ENCODE measurements around the gene NUDCD3. TPM values are rescaled to one million over a fixed set of nuclear protein-coding genes. Genes with fewer than 3 reads are reported as not detected.

Gene NUDCD3
- total and polyA plus RNA-seq, 2 experiments from 2014 or later: 35.7 to 42.7 TPM

DNA sequence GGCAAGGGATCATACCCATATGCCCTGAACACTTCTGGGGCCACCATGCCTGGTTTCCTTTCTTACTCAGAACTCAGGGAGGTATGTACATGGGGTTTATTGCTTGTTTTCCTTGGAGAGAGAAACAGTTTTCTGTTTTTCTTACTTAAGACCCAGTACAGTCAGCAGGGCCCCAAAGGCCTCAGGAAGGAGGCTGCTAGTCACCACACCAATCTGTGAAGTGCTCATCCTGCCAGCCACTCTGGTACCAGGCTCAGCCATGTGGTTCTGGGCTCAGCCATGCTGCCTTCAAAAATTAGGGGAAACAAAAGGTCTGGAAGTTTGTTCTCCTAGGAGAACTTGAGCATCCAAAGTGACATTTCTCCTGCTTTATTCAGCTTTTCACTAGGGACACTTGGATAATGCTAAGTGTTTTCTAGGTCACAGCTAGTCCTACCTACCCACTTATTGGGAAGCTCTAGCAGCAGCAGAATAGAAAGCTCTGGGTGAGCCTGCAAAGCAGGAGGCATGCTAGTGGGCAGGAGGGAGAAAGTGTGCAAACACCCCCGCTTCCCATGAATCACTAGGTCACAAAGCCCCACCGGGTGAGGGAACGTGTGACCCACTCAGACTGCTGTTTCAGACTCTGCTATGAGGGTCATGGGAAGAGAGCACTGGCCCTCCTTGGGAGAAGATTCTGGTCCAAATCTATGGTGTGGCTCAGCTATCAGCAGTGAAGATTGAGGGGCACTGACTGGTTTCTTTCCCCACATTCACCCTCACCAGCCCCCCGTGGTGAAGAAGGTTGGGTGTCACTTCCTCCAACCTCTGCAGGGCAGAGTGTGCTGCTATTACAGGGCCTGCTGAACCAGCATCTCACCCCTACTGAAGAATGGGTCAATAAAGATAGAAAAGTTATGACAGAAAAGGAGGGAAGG, 23.9 kb downstream of the NUDCD3 start:
- Histone ChIP-seq H3K79me2 (replicated peaks; ENCODE audit: insufficient read depth) (peaks cover 68% of the 10 kb centered on the region), H3K4me1 (ENCODE audit: insufficient read depth) (no peaks in the 10 kb centered on the region), H3K27me3 (ENCODE audit: insufficient read depth) (no peaks in the 10 kb centered on the region), H3K36me3 (ENCODE audit: insufficient read depth) (peaks cover 4% of the 10 kb centered on the region), H3F3A (replicated peaks; ENCODE audit: low read depth) (no peaks in the 10 kb centered on the region), H2AFZ (no peak overlapping the region), H3K27ac (ENCODE audit: low read depth) (no peak overlapping the region), H4K20me1 (replicated peaks; ENCODE audit: insufficient read depth) (peaks cover 27% of the 10 kb centered on the region), H3K9me2 (ENCODE audit: insufficient read depth) (no peaks in the 10 kb centered on the region), H3K4me2 (no peak overlapping the region), H3K4me3 (no peak overlapping the region)
- no peak for ATAC-seq
- TF ChIP-seq ZNF331 (CRISPR knock-in tag; IDR thresholded peaks at IDR 0.05; ENCODE audit: low read depth) (no peak), REST (IDR thresholded peaks at IDR 0.05; ENCODE audit: unreplicated experiment) (no peak), CREB1 (CRISPR knock-in tag; IDR thresholded peaks at IDR 0.05; ENCODE audit: low read depth) (no peak), ZNF114 (CRISPR knock-in tag; IDR thresholded peaks at IDR 0.05) (no peak), POLR2AphosphoS5 (IDR thresholded peaks at IDR 0.05; ENCODE audit: low read depth) (no peak), ETS1 (IDR thresholded peaks at IDR 0.05) (no peak), NANOG (IDR thresholded peaks at IDR 0.05; ENCODE audit: borderline replicate concordance) (no peak), EZH2 (IDR thresholded peaks at IDR 0.05; ENCODE audit: low read depth, unreplicated experiment) (no peak), ZNF462 (CRISPR knock-in tag; IDR thresholded peaks at IDR 0.05) (no peak), EZH2phosphoT487 (IDR thresholded peaks at IDR 0.05; ENCODE audit: unreplicated experiment) (no peak), STAT1 (IDR thresholded peaks at IDR 0.05; ENCODE audit: unreplicated experiment) (no peak), JUNB (IDR thresholded peaks at IDR 0.05; ENCODE audit: unreplicated experiment) (no peak)
- TF ChIP-seq, protein P1, sequence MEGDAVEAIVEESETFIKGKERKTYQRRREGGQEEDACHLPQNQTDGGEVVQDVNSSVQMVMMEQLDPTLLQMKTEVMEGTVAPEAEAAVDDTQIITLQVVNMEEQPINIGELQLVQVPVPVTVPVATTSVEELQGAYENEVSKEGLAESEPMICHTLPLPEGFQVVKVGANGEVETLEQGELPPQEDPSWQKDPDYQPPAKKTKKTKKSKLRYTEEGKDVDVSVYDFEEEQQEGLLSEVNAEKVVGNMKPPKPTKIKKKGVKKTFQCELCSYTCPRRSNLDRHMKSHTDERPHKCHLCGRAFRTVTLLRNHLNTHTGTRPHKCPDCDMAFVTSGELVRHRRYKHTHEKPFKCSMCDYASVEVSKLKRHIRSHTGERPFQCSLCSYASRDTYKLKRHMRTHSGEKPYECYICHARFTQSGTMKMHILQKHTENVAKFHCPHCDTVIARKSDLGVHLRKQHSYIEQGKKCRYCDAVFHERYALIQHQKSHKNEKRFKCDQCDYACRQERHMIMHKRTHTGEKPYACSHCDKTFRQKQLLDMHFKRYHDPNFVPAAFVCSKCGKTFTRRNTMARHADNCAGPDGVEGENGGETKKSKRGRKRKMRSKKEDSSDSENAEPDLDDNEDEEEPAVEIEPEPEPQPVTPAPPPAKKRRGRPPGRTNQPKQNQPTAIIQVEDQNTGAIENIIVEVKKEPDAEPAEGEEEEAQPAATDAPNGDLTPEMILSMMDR (conservative IDR thresholded peaks at IDR 0.05; ENCODE audit: low read depth in 2 of 2): no peak
- Mint-ChIP-seq H3K9me3 (no peaks in the 10 kb centered on the region), H3K4me1 (no peaks in the 10 kb centered on the region; the same call in 2 of the 3 replicates), H3K27me3 (ENCODE audit: insufficient read depth, low read depth, poor library complexity) (peaks cover 3% of the 10 kb centered on the region), H3K36me3 (ENCODE audit: low read depth) (peaks cover 18% of the 10 kb centered on the region; the same call in 2 of the 3 replicates), H3K4me3 (no peak overlapping the region), H3K27ac (no peak overlapping the region)
- no peak for DNase-seq (ENCODE audit: low spot score)
